ENCODE measurements around the gene GRIN2A. TPM values are rescaled to one million over a fixed set of nuclear protein-coding genes. Genes with fewer than 3 reads are reported as not detected.

GRIN2A gene
- total RNA-seq, 4 donors from 2014 or later, result 0.19 to 0.56 (median 0.35) TPM

- DNase-seq, result no peak
- Histone ChIP-seq H3K27ac (no peak overlapping the region), H3K36me3 (no peaks in the 10 kb centered on the region), H3K27me3 (no peaks in the 10 kb centered on the region), H3K4me3 (no peak overlapping the region), H3K9me3 (no peaks in the 10 kb centered on the region), H3K4me1 (no peaks in the 10 kb centered on the region)
- 75 to 81% methylated on average over 5 of the region's 5 CpGs for WGBS, 2 donors
- TF ChIP-seq POLR2A (IDR thresholded peaks at IDR 0.05) (no peak), CTCF (IDR thresholded peaks at IDR 0.05) (no peak)
- intact Hi-C loops (cut with DNase I), result no loop called here
These were observed 403.4 kb downstream of the GRIN2A start for GRCh38 chr16:9778849-9779248.

GRCh38 chr16:9775998-9776397 lies 406.2 kb downstream of the GRIN2A start:
- TF ChIP-seq POLR2A (IDR thresholded peaks at IDR 0.05) (no peak), CTCF (IDR thresholded peaks at IDR 0.05) (no peak)
- no peak for DNase-seq
- H3K4me1 ChIP-seq, result no peaks in the 10 kb centered on the region
- intact Hi-C loops (cut with DNase I), result no loop called here
- H3K4me3 ChIP-seq, result no peak overlapping the region
- H3K27me3 ChIP-seq, result no peaks in the 10 kb centered on the region
- H3K27ac ChIP-seq, result no peak overlapping the region
- 48 to 82% methylated on average over 5 of the region's 5 CpGs for WGBS, 2 donors
- no peaks in the 10 kb centered on the region for H3K36me3 ChIP-seq
- H3K9me3 ChIP-seq, result no peaks in the 10 kb centered on the region

- Histone ChIP-seq H3K27ac (no peak overlapping the region), H3K9me3 (no peaks in the 10 kb centered on the region), H3K27me3 (no peaks in the 10 kb centered on the region), H3K4me3 (no peak overlapping the region), H3K36me3 (no peaks in the 10 kb centered on the region), H3K4me1 (no peaks in the 10 kb centered on the region)
- TF ChIP-seq CTCF (IDR thresholded peaks at IDR 0.05) (no peak), POLR2A (IDR thresholded peaks at IDR 0.05) (no peak)
- intact Hi-C loops (cut with DNase I), result no loop called here
- 46 to 64% methylated on average over 4 of the region's 4 CpGs for WGBS, 2 donors
- DNase-seq, result no peak
These were observed 408.9 kb downstream of the GRIN2A start for GRCh38 chr16:9773289-9773688.

- 62 to 68% methylated on average over 9 of the region's 9 CpGs for WGBS, 2 donors
- TF ChIP-seq CTCF (IDR thresholded peaks at IDR 0.05), result no peak
- TF ChIP-seq POLR2A (IDR thresholded peaks at IDR 0.05), result no peak
- Histone ChIP-seq H3K4me1 (no peaks in the 10 kb centered on the region), H3K4me3 (no peak overlapping the region), H3K36me3 (no peaks in the 10 kb centered on the region), H3K27ac (no peak overlapping the region), H3K27me3 (no peaks in the 10 kb centered on the region), H3K9me3 (no peaks in the 10 kb centered on the region)
- intact Hi-C loops (cut with DNase I), result no loop called here
- no peak for DNase-seq
These were observed 409.6 kb downstream of the GRIN2A start for GRCh38 chr16:9772526-9773225.

GRCh38 chr16:9766891-9767290 lies 415.3 kb downstream of the GRIN2A start:
- WGBS, 2 donors, result 71 to 74% methylated on average over 4 of the region's 4 CpGs
- DNase-seq, result no peak
- no peak overlapping the region for H3K27ac ChIP-seq
- no peaks in the 10 kb centered on the region for H3K9me3 ChIP-seq
- no peaks in the 10 kb centered on the region for H3K4me1 ChIP-seq
- H3K36me3 ChIP-seq, result no peaks in the 10 kb centered on the region
- H3K4me3 ChIP-seq, result no peak overlapping the region
- no peaks in the 10 kb centered on the region for H3K27me3 ChIP-seq
- TF ChIP-seq CTCF (IDR thresholded peaks at IDR 0.05), result no peak
- TF ChIP-seq POLR2A (IDR thresholded peaks at IDR 0.05), result no peak
- intact Hi-C loops (cut with DNase I), result no loop called here
